ENCODE results near the gene RND3. TPM values are rescaled to one million over a fixed set of nuclear protein-coding genes. Genes with fewer than 3 reads are reported as not detected.

RND3 gene
- 533 and 627 TPM in 2 replicates for polyA plus RNA-seq (2011; rRNA removed)
- polyA minus RNA-seq (2011; rRNA and poly(A)+ RNA removed) = 743 and 759 TPM in 2 replicates

- H3K4me3 ChIP-seq (ENCODE audit: low read depth, low read length) = peak within 1 kb of the TSS; percentile 94
- CTCF ChIA-PET = interaction anchor here (1.0 to 1.7 kb wide), 5 partner anchors 9 to 753 kb away, joined by 3 to 6 read pairs (median 6); no protein-coding TSS in a partner anchor
- peak; percentile 99 for DNase-seq (ENCODE audit: low read depth, low spot score)
- H3K27me3 ChIP-seq (ENCODE audit: control insufficient read depth, insufficient read depth, low read length) = no peaks in the 10 kb centered on the region
- peaks cover 15% of the 10 kb centered on the region; the same call in 1 of the 2 replicates for H3K9me3 ChIP-seq (ENCODE audit: control insufficient read depth, insufficient read depth, low read length)
- POLR2A ChIA-PET = interaction anchor here (0.7 to 1.0 kb wide), 5 partner anchors 11 to 151 kb away, joined by 3 to 8 read pairs (median 4); no protein-coding TSS in a partner anchor
- peak within 1 kb of the TSS; percentile 96 for H3K27ac ChIP-seq (ENCODE audit: low read depth, low read length)
- TF ChIP-seq CTCF (IDR thresholded peaks at IDR 0.05; ENCODE audit: low read depth, low read length) = peak; percentile 88
Measured at GRCh38 chr2:150487537-150488429, at the start of gene RND3. RND3 (minus strand) TSS chr2:150487667; CDS start chr2:150487417, 250 bp downstream.

DNA sequence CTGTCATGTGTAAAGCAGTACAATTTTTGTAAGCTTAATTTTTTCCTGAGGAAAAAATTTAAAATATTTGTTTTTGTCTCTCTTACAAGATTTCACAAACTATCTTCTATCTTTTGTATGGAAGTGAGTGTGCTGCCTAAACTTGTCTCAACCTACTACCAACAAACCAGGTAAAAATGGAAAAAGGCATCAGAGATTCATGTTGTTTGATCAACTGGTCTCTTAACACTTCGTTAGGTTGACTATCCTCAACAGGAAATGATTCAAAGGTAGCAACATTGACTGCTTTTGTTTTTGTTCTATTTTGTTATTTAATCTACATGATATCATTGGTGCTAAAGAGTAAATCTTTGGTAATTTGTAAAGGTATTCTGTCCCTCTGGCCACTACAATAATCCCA is 47.7 kb upstream of the RND3 start:
- H3K9me3 ChIP-seq (ENCODE audit: control insufficient read depth, insufficient read depth, low read length) = no peaks in the 10 kb centered on the region
- ChIA-PET POLR2A (no interaction called here), CTCF (no interaction called here)
- no peak for TF ChIP-seq CTCF (IDR thresholded peaks at IDR 0.05; ENCODE audit: low read depth, low read length)
- no peaks in the 10 kb centered on the region for H3K27me3 ChIP-seq (ENCODE audit: control insufficient read depth, insufficient read depth, low read length)
- no peak overlapping the region for H3K4me3 ChIP-seq (ENCODE audit: low read depth, low read length)
- no peak overlapping the region for H3K27ac ChIP-seq (ENCODE audit: low read depth, low read length)
- DNase-seq (ENCODE audit: low read depth, low spot score) = no peak

GRCh38 chr2:150532879-150533278 is 45.4 kb upstream of the RND3 start:
- POLR2A ChIA-PET = interaction anchor here (1.4 to 1.5 kb wide), 2 partner anchors 19 to 37 kb away, joined by 4 to 8 read pairs; no protein-coding TSS in a partner anchor
- no peaks in the 10 kb centered on the region for H3K27me3 ChIP-seq (ENCODE audit: control insufficient read depth, insufficient read depth, low read length)
- H3K27ac ChIP-seq (ENCODE audit: low read depth, low read length) = peak overlapping the region; percentile 71
- no peaks in the 10 kb centered on the region for H3K9me3 ChIP-seq (ENCODE audit: control insufficient read depth, insufficient read depth, low read length)
- DNase-seq (ENCODE audit: low read depth, low spot score) = no peak
- H3K4me3 ChIP-seq (ENCODE audit: low read depth, low read length) = no peak overlapping the region
- TF ChIP-seq CTCF (IDR thresholded peaks at IDR 0.05; ENCODE audit: low read depth, low read length) = no peak
- CTCF ChIA-PET = interaction anchor here (1.6 kb wide), 1 partner anchor 16 kb away, joined by 5 read pairs; no protein-coding TSS in a partner anchor

DNA sequence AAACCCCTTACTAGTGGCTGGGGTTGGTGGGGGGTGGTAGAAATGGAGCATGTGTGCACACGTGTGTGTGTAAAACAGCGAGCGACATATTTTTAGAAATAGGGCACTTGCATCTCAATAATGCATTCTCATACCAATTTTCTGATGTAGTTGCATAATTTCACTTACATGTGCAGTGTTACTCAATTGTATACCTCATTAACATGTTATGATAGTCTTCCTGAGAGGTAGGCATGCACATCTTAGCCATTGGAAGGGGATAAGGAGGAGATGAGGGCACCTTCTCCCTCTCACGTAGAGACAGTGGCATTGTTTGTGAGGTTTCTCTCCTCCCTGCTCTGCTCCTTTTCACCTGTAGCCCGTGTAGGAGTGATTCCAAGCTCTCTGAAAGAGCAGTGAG is 44.6 kb upstream of the RND3 start:
- DNase-seq (ENCODE audit: low read depth, low spot score) = no peak
- H3K27me3 ChIP-seq (ENCODE audit: control insufficient read depth, insufficient read depth, low read length) = no peaks in the 10 kb centered on the region
- ChIA-PET CTCF (interaction anchor here (0.6 to 1.0 kb wide), 2 partner anchors 11 to 16 kb away, joined by 3 read pairs; no protein-coding TSS in a partner anchor), POLR2A (no interaction called here)
- H3K9me3 ChIP-seq (ENCODE audit: control insufficient read depth, insufficient read depth, low read length) = no peaks in the 10 kb centered on the region
- no peak overlapping the region for H3K4me3 ChIP-seq (ENCODE audit: low read depth, low read length)
- TF ChIP-seq CTCF (IDR thresholded peaks at IDR 0.05; ENCODE audit: low read depth, low read length) = no peak
- H3K27ac ChIP-seq (ENCODE audit: low read depth, low read length) = peak overlapping the region; percentile 71

DNA sequence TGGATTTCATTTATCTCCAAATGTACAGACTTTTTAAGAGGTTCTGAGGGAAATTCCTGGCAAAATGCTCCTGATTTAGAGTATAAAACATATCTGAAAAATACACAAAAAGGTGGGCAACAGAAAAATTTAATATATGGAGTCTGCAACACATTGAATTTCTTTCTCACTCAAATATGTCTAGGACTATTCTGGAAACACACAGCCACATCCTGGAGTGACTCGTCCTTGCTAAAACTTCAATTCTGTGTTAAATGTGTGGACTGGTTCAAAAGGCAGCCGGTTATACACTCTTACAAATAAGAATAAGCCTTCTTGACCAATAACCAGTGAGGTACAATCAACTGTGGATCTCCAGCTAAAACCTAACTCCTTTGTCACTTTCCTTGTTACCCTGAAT is 44.1 kb upstream of the RND3 start:
- Histone ChIP-seq H3K27me3 (ENCODE audit: control insufficient read depth, insufficient read depth, low read length) (no peaks in the 10 kb centered on the region), H3K4me3 (ENCODE audit: low read depth, low read length) (no peak overlapping the region), H3K27ac (ENCODE audit: low read depth, low read length) (no peak overlapping the region), H3K9me3 (ENCODE audit: control insufficient read depth, insufficient read depth, low read length) (no peaks in the 10 kb centered on the region)
- ChIA-PET CTCF (interaction anchor here (0.6 to 1.2 kb wide), 3 partner anchors 8 to 16 kb away, joined by 3 read pairs; no protein-coding TSS in a partner anchor), POLR2A (no interaction called here)
- no peak for TF ChIP-seq CTCF (IDR thresholded peaks at IDR 0.05; ENCODE audit: low read depth, low read length)
- DNase-seq (ENCODE audit: low read depth, low spot score) = no peak
